ENCODE measurements around the gene CDKN1A. TPM values are rescaled to one million over a fixed set of nuclear protein-coding genes. Genes with fewer than 3 reads are reported as not detected.
A peak's percentile ranks its signal among the peaks of the same experiment; 100 is the strongest.

CDKN1A gene
- total and polyA plus RNA-seq, 8 donors, result 4.7 to 240 (median 6.8) TPM

GRCh38 chr6:36677753-36678487 lies 594 bp upstream of the CDKN1A start:
- ATAC-seq (no peak), DNase-seq (no peak)
- H3K9me3 ChIP-seq, result no peaks in the 10 kb centered on the region
- H3K27me3 ChIP-seq, result peaks cover 0 to 26% of the 10 kb centered on the region in 2 donors
- intact Hi-C loops (cut with DNase I), result no loop called here
- peak overlapping the region; percentile 93 to 94 for H3K27ac ChIP-seq
- no peaks in the 10 kb centered on the region for H3K36me3 ChIP-seq
- no peak for TF ChIP-seq CTCF (IDR thresholded peaks at IDR 0.05)
- H3K4me1 ChIP-seq, result peaks cover 29 to 64% of the 10 kb centered on the region in 2 donors
- peak overlapping the region; percentile 67 to 79 for H3K4me3 ChIP-seq

GRCh38 chr6:36679043-36679833 lies 724 bp downstream of the CDKN1A start:
- H3K9me3 ChIP-seq, result no peaks in the 10 kb centered on the region
- no peak for TF ChIP-seq CTCF (IDR thresholded peaks at IDR 0.05)
- peak; percentile 48 to 89 (median 66) for DNase-seq
- H3K4me1 ChIP-seq, result peaks cover 35 to 77% of the 10 kb centered on the region in 2 donors
- peak overlapping the region; percentile 93 to 94 for H3K27ac ChIP-seq
- ATAC-seq, result peak; percentile 25
- peak overlapping the region; percentile 67 to 79 for H3K4me3 ChIP-seq
- intact Hi-C loops (cut with DNase I), result no loop called here
- peaks cover 0 to 10% of the 10 kb centered on the region in 2 donors for H3K36me3 ChIP-seq
- H3K27me3 ChIP-seq, result peaks cover 0 to 26% of the 10 kb centered on the region in 2 donors

- intact Hi-C loops (cut with DNase I), result loop anchor here in 1 of 2 donors (5.0 kb wide), 1 partner anchor 65 kb away; no protein-coding TSS in a partner anchor
- peaks cover 30 to 80% of the 10 kb centered on the region in 2 donors for H3K4me1 ChIP-seq
- H3K36me3 ChIP-seq, result peaks cover 0 to 42% of the 10 kb centered on the region in 2 donors
- no peak for TF ChIP-seq CTCF (IDR thresholded peaks at IDR 0.05)
- peak overlapping the region; percentile 8 to 13 for H3K27ac ChIP-seq
- DNase-seq (peak in 3 of 4 donors; percentile 45 to 84 (median 83)), ATAC-seq (peak; percentile 7)
- H3K4me3 ChIP-seq, result no peak overlapping the region
- H3K27me3 ChIP-seq, result peaks cover 0 to 23% of the 10 kb centered on the region in 2 donors
- H3K9me3 ChIP-seq, result no peaks in the 10 kb centered on the region
Measured at GRCh38 chr6:36682328-36683144, 4.0 kb downstream of the CDKN1A start.

- TF ChIP-seq CTCF (IDR thresholded peaks at IDR 0.05), result no peak
- intact Hi-C loops (cut with DNase I), result loop anchor here in 1 of 2 donors (5.0 kb wide), 1 partner anchor 66 kb away; no protein-coding TSS in a partner anchor
- no peak for ATAC-seq
- Histone ChIP-seq H3K4me1 (peaks cover 23 to 73% of the 10 kb centered on the region in 2 donors), H3K27ac (peak overlapping the region in 1 of 2 donors; percentile 8), H3K9me3 (no peaks in the 10 kb centered on the region), H3K36me3 (peaks cover 0 to 49% of the 10 kb centered on the region in 2 donors), H3K4me3 (no peak overlapping the region), H3K27me3 (peaks cover 0 to 18% of the 10 kb centered on the region in 2 donors)
- DNase-seq, result no peak
Measured at GRCh38 chr6:36683145-36683655, 4.7 kb downstream of the CDKN1A start.
